GM21528 (cell line): ENCODE data around the gene DAAM1.

Experiments used
- ATAC-seq: cut with Tn5 transposase; IDR thresholded peaks from one replicate; pipeline ENCODE4 v1.9.1; 2021; ENCODE audit warnings: mild to moderate bottlenecking, moderate library complexity; ENCODE audit not compliant: unreplicated experiment, low FRiP score

The DAAM1 gene

GRCh38 chr14:59309291-59309900 lies 120.9 kb downstream of the DAAM1 start:
- ATAC-seq: no peak

- no peak for ATAC-seq
Observed at GRCh38 chr14:59310633-59311032, 122.2 kb downstream of the DAAM1 start.

- ATAC-seq: no peak
Observed at GRCh38 chr14:59311723-59312122, 123.3 kb downstream of the DAAM1 start.

- ATAC-seq: no peak
Observed at GRCh38 chr14:59313144-59313651, 124.7 kb downstream of the DAAM1 start.

GRCh38 chr14:59313658-59314608 lies 125.5 kb downstream of the DAAM1 start:
- no peak for ATAC-seq

- no peak for ATAC-seq
Observed at GRCh38 chr14:59314953-59315599, 126.6 kb downstream of the DAAM1 start.

GRCh38 chr14:59316151-59316830 lies 127.8 kb downstream of the DAAM1 start:
- no peak for ATAC-seq

GRCh38 chr14:59317346-59317745 lies 128.9 kb downstream of the DAAM1 start:
- no peak for ATAC-seq

GRCh38 chr14:59317798-59318505 lies 129.5 kb downstream of the DAAM1 start:
- ATAC-seq: no peak

- no peak for ATAC-seq
Observed at GRCh38 chr14:59318908-59319307, 130.4 kb downstream of the DAAM1 start.

GRCh38 chr14:59320361-59320760 lies 131.9 kb downstream of the DAAM1 start:
- no peak for ATAC-seq

- no peak for ATAC-seq
Observed at GRCh38 chr14:59320763-59321625, 132.5 kb downstream of the DAAM1 start.

GRCh38 chr14:59321626-59321949 lies 133.1 kb downstream of the DAAM1 start:
- no peak for ATAC-seq

- no peak for ATAC-seq
Observed at GRCh38 chr14:59325906-59326305, 137.4 kb downstream of the DAAM1 start.

GRCh38 chr14:59328454-59328853 lies 140.0 kb downstream of the DAAM1 start:
- ATAC-seq: no peak

- no peak for ATAC-seq
Observed at GRCh38 chr14:59330455-59330854, 142.0 kb downstream of the DAAM1 start.

- no peak for ATAC-seq
Observed at GRCh38 chr14:59331217-59331616, 142.8 kb downstream of the DAAM1 start.

GRCh38 chr14:59332727-59333126 lies 144.3 kb downstream of the DAAM1 start:
- no peak for ATAC-seq

- no peak for ATAC-seq
Observed at GRCh38 chr14:59333235-59333634, 144.8 kb downstream of the DAAM1 start.
